Midbrain (tissue), 1 donor: Measurements from ENCODE around the gene CHERP.
"Not testable (repeated sequence)": the region's sequence is repeated elsewhere in the genome, so short reads cannot be mapped to it uniquely, and the experiment has no call there.

Source experiments
- DNase-seq: peaks from one replicate; lab custom pipeline; 2025; lab: John Stamatoyannopoulos, UW

CHERP gene

DNA sequence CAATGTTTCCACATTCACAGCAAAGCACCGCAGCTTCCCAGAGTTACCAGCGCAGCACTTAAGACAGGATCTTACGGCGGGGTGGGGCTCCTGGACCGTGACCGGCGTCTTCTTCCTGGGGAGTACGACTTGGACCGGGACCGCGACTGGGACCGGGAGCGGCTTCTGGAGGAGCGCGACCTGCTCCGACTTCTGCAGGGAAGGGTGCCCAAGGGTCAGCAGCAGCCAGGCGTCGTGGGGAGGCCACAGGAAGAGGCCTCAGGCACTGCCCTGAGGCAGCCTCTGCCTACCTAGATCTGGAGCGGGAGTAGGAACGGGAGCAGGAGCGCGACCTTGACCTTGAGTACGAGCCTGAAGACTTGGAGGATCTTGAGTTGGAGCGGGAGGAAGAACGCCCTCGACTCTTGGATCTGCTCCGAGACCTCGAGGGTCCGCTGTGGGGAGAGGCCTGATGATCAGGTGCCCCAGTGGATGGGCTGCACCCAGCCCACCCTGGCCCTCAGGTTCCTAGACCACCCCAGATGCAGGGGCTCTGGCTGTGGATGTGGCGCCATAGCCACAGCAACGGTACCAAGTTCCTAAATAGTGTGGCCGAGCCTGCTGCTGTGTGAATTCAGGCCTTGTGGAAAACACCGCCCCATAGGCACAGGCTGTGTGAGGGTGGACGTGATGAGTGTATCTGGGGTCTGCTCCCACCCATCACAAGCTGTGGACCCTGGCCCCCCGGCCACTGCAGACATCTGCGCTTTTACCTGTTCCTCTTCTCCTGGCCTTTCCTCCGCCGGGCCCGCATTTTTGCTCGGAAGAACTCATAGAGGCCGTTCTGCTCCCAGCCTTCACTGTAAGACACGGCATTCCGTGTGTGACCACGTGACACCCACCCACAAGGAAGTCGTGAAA lies 21.9 kb downstream of the CHERP start:
- DNase-seq, result no peak

DNA sequence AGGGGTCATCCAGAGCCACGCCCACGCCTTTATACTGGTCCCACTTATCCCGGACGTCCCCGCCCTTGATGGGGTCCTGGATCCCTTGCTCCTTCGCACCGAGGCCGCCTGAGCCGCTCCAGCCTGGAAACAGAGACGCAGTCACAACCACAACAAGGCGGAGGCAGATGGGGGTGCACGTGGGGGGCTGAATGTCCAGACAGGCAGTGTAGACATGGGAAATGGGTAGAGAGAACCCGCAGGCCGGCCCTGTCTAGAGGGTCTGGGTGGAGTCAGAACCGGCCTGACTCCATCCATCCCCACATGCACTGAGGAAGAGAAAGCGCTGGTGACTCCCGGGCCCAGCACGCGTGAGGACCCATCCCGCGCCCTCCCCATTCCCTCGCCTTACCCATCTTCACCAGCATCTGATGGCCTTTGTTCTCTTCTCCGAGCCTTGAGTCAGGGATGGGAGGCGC lies 23.0 kb downstream of the CHERP start:
- DNase-seq, result no peak

DNA sequence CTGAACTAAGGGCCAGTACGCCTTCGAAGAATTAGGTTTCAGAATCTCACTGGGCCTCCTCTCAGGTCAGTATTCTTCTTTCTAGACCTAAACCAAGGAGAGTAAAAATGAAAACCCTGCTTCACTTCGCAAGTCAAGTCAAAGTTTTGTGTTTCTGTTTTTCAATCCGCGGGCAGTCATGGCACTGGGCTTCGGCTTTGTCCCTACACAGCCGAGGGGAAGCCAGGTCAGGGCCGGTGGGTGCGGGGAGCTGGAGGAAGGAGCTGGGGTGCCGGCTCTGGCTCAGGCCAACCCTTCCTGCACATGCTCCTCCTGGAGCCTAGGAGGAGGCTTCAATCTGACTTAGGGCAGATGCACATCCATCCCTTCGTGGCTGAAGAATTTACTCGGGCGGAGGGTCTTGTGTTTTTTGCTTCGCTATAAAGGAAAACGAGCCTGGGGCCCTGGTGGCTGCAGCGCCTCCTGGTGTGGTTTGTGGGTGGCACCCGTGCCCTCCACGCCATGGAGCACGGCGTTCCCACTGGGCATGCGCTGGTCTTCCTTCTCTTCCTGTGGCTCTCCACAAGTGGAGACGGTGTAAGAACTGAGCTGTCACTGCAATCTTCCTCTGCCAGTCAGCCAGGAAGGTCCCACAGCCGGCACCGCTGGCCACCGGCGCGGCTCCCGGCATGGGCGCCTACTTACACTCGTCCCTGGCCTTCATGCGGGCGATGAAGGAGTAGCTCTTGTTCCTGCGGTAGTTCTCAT lies 23.6 kb downstream of the CHERP start:
- no peak for DNase-seq

DNA sequence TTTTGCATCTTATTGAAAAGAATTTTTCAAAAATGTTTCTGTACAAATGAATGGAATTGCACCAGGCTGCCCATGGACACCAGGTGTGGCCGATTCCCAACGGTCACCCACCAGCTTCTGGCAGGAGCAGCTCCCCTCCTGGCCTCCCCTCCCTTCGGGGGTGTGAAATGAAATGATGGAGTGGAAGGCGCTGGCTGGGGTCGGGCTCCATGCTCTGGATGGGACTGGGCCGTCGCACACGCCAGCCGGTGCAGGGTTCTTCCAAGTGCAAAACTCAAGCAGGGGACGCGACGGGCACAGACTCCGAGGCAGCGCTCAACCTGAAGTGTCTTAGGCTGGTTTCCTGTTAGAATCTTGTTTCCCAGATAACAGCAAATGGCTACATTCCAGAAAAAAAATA lies 24.2 kb downstream of the CHERP start:
- DNase-seq, result no peak

DNA sequence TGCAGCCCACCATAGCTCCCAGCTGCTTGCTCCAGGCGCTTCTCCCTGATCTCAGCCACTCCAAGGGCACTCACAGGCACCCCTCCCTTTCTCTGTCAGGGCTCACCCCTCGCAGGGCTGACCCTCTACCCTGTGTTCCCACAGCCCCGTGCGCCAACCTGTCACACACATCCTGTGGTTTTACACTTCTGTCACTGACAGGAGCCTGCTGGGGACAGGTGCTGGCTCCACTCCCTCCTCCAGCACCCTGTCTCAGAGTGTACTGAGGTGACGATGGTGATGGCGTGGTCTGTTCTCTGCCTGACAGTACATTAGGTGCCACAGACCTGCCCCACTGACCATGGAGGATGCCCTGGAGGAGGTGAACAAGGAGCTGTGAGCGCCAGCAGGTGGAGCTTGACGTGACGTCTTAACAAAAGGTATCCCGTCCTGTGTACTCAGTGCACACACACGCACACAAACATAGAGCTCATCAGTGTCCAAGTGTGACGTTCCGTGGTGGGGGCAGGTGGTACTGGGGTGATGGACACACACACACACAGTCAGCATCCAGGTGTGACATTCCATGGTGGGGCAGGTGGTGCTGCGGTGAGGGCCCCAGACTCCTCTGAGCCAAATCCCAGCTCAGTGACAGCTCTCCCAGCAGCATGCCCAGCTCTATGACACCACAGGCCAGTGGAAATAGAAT lies 25.2 kb downstream of the CHERP start:
- DNase-seq, result no peak

DNA sequence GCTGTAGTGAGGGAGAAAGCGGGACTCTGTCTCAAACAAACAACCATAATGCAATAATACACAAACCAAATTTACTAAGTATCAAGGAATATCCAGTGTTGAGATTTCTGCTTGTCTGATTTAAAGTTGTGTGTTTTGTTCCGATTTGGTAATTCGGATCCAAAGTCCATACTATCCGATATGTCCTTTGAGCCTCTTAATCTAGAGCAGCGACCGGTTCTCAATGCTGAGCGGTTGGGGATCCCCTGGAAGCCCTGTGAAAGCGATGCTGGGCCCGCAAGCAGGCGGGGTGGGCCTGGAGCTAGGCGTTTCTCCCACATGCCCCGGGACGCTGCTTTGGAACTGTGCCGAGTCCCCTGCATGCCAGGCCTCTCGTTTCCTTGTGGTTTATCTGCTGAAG lies 25.9 kb downstream of the CHERP start:
- no peak for DNase-seq

DNA sequence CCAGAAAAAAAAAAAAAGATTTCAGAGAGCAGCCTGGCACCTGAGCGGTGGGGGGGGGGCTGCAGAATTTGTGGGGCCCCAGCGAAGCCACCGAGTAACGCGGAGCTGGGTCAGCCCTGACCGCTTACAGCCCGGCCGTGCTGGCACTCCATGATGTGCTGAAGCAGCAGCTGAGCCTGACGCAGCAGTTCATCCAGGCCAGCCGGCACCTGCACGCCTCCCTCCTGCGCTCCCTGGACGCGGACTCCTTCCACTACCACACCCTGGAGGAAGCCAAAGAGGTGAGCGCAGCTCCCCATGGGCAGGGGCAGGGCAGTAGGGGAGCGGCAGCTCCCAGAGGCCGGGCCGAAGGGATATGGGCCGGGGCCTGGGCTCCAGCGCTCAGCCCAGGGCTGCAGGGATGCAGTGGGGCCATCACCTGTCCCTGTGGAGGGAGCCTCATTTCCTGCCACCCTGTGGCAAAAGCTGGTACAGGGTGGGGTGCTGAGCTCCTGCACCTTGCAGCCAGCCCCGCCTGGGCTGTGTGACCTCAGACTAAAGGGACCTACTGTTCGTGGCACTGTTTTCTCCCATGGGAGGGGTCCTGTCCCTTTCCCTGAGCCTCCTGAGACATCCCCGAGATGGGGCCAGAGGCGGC lies 27.7 kb downstream of the CHERP start:
- DNase-seq, result no peak

DNA sequence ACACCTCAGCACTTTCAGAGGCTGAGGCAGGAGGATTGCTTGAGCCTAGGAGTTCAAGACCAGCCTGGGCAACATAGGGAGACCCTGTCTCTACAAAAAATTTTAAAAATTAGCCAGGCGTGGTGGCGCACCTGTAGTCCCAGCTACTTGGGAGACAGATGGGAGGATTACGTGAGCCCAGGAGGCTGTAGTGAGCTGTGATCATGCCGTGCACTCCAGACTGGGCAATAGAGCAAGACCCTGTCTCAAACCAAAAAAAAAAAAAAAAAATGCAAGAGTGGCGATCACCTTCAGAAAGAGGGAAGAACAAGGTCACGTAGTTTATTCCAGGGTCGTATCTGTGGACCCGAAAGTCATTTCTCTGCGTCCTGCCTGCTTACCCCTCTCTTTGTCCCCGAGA lies 29.6 kb downstream of the CHERP start:
- not testable (repeated sequence) for DNase-seq

DNA sequence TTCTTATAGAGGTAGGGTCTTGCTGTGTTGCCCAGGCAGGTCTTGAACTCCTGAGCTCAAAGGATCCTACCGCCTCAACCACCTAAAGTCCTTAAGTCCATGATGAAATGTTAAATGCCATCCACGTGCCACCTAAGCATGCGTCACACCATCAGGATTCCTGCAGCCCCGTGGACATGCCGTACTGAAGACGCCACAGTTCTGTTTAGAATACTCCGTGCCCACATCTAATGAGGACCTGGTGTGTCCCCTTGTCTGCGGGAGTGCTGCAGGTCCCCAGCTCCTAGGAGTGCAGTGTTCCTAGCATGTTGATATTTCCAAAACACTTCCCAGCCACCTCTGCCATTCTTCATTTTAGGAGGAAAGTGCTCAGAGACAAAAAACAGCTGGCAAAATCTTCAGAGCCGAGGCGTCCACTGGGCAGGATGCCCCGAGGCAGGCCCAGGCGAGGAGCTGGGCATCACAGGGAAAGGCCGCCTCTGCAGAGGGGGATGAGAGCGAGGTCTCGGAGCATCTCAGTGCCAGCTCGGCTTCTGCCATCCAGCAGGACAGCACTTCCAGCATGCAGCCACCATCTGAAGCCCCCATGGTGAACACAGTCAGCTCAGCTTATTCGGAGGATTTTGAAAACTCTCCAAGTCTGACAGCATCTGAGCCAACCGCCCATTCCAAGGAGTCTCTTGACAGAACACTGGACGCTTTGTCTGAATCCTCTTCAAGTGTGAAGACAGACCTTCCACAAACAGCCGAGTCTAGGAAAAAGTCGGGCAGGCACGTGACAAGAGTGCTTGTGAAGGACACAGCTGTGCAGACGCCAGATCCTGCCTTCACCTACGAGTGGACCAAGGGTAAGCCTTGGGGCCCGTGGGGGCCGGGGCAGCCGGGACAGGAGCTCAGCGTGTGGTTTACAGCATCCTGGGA lies 32.8 kb downstream of the CHERP start:
- peak; percentile 56 for DNase-seq

DNA sequence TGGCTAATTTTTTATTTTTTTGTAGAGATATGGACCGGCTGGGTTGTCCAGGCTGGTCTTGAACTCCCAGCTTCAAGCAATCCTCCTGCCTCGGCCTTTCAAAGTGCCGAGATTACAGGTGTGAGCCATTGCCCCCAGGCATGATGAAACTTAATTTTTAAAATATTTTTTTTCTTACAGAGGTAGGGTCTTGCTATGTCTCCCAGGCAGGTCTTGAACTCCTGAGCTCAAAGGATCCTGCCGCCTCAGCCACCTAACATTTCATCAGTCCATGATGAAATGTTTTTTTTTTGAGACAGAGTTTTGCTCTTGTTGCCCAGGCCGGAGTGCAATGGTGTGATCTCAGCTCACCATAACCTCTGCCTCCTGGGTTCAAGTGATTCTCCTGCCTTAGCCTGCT lies 33.7 kb downstream of the CHERP start:
- DNase-seq, result no peak

DNA sequence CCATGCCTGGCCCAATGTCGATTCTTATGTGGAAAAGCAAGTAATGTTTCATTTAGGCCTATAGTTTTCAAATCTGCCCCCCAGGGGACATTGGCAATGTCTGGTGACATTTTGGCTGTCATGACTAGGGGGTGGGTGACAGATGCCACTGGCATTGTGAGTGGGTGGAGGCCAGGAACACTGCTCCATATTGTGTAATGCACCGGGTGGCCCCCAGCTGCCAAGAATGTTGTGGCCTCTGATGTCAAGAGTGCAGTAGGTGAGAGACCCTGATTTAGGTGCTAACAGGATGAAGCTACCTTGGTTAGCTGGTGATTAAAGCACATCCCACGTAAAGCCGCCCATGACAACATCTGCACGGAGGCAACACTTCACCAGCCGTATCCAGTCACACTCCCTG lies 35.3 kb downstream of the CHERP start:
- no peak for DNase-seq

DNA sequence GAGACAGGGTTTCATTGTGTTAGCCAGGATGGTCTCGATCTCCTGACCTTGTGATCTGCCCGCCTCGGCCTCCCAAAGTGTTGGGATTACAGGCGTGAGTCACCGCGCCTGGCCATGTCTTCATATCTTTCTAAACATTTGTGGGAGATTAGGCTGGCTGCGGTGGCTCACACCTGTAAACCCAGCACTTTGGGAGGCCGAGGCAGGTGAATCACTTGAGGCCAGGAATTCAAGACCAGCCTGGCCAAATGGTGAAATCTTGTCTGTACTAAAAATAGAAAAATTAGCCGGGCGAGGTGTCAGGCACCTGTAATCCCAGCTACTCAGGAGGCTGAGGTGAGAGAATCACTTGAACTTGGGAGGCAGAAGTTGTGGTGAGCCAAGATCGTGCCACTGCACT lies 36.1 kb downstream of the CHERP start:
- not testable (repeated sequence) for DNase-seq

DNA sequence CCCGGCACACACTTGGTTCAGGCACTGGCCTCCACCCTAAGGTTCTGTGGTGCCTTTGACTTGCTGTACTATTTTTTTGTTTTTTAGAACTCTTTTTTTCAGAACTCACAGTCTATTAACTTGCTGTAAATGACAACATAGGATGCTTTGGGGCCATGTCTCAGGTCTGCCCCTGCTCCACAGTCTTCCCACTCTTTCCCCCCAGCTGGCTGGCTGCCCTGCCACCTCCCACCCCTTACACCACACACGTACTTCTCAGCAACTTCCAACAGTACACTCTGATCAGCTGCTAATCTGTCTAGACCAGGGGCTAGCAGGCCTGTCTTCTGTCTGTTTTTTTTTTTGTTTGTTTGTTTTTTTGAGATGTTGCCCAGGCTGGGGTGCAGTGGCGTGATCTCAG lies 38.0 kb downstream of the CHERP start:
- DNase-seq, result no peak

DNA sequence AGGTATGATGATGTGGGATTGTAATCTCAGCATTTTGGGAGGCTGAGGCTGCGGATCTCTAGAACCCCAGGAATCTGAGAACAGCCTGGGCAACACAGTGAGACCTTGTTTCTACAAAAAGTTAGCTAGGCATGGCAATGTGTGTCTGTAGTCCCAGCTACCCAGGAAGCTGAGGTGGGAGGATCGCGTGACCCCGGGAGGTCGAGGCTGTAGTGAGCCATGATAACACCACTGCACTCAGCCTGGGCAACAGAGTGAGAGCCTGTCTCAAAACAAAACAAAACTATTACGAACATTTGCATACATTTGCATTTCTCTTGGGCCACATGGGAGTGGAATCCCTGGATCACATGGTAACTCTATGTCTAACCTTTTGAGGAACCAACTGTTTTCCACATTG lies 44.4 kb downstream of the CHERP start:
- DNase-seq, result no peak

DNA sequence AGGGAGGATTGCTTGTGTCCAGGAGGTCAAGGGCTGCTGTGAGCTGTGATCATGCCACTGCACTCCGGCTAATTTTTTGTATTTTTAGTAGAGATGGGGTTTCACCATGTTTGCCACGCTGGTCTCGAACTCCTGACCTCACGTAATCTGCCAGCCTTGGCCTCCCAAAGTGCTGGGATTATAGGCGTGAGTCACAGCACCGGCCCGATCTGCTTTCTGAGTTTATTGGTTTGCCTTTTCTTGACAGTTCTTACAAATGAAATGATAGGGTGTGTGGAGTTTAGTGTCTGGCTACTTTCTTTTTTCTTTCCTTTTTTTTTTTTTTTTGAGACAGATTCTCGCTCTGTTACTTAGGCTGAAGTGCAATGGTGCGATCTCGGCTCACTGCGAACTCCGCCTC lies 45.2 kb downstream of the CHERP start:
- DNase-seq, result no peak

DNA sequence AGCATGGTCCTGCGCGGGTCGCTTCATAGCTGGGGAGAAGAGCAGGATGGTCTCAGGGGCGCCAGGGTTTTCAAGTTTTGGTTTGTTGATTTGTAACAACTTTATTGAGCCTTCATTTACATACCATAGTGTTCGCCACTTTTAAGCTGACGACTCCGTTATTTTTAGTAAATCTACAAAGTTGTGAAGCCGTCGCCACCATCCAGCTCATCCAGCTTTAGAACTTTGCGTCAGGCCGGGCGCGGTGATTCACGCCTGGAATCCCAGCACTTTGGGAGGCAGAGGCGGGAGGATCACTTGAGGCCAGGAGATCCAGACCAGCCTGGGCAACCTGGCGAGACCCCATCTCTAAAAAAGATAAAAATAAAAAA lies 45.6 kb downstream of the CHERP start:
- no peak for DNase-seq

DNA sequence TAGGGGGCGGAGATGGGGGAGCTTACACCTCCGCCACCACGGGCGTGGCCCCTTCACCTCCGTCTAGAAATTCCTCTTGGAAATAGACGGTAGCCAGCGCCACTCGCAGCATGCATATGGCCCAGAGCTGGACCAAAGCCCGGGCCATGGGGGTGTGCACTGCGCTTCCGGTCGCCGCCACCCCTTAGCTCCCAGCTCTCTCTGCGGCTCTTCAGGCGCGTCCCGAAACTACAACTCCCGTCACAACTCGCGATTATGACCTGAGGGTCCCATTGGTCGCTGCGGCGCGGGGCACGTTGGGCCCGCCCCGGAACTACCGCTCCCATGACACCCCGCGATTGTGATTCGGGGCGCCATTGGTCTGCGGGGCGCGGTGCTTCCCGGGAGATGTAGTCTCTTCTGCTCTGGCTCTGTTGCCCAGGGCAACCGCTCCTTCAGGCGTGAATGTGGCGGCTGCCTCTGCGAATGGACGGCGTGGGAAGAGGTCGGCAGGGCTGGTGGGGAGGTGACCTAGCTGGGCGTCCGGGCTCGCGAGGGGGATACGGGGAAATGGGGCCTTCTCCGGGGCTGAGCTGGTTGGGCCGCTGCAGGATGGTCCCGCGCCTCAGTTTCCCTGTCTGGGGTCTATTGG lies 46.1 kb downstream of the CHERP start, which contains the start of the genes C19orf44 and CALR3:
Gene C19orf44, plus strand, starts transcription at position 413 of the 631 bp plus-strand sequence. CDS start 4,399 bp downstream, outside the sequence.
Gene CALR3, minus strand, starts transcription at position 186 of the 631 bp plus-strand sequence. Its CDS starts 38 bp downstream, at position 148.
- DNase-seq, result peak; percentile 99

DNA sequence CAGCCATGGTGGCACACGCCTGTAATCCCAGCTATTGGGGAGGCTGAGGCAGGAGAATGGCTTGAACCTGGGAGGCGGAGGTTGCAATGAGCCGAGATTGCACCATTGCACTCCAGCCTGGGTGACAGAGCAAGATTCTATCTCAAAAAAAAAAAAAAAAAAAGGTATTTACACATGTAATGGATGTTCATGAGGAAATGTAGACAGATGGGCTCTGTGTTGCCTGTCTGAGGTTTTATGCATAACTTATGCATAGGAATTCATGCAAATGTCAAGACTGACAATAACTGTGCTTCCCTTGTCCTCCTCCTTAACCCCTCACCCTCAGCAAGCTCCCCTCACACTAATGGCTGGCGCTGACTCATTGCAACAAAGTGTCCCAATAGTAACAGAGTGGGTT lies 55.8 kb downstream of the CHERP start:
- not testable (repeated sequence) for DNase-seq

DNA sequence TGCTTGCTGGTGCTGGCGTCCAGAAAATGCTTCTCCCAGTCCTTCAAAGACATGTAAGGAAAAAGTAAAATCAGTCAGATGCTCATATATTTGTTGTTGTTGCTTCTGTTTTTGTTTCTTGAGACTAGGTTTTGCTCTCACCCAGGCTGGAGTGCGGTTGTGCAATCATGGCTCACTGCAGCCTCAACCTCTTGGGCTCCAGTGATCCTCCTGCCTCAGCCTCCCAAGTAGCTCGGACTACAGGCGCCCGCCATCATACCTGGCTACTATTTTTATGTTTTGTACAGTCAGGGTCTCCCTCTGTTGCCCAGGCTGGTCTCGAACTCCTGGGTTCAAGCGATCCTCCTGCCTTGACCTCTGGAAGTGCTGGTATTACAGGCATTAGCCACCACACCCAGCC lies 59.5 kb downstream of the CHERP start:
- no peak for DNase-seq

DNA sequence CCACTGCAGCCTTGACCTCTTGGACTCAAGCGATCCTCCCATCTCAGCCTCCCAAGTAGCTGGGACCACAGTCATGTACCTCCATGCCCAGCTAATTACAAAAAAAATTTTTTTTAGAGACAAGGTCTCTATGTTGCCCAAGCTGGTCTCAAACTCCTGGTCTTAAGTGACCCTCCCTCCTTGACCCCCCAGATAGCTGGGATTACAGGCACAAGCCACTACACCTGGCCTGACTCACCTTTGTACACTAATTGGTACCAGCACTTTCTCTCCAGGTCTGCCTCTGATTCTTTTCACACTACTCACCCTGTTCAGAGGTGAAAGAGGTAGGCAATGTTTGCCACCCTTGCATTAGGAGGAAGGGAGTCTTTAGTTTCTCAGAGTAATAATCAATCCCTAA lies 64.9 kb downstream of the CHERP start:
- DNase-seq, result no peak
